Measurements from ENCODE around the gene MEGF11. TPM values are rescaled to one million over a fixed set of nuclear protein-coding genes. Genes with fewer than 3 reads are reported as not detected.

MEGF11 gene
- total RNA-seq, 1 experiment from 2014 or later = 2.3 TPM

DNA sequence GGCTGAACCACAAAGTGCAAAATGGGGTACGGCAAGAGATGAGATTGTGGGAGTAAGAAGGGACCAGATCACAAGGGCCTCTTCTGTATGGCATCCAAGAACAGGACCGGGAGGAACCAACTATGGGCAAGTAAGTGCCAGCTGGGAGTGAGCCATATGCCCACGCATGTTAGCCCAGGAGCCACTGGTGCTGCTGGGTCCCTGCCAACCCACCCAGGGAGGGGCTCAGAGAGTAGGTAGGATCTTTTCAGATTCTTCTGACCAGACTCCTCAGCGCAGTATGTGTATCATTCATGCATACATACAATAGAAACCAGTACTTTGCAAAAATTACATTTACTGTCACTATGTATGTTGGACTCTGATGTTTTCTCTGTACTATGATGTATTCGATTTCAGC lies 330.3 kb downstream of the MEGF11 start:
- BruUV-seq (replicated peaks) = no TSS peak

More for the DNA sequence above, 330.3 kb downstream of the MEGF11 start:
- H3K27me3 ChIP-seq (ENCODE audit: insufficient read depth, low read length) = no peaks in the 10 kb centered on the region
- no peaks in the 10 kb centered on the region for H3K9me3 ChIP-seq (ENCODE audit: control insufficient read depth in 1 of 2, insufficient read depth in 1 of 2, low read depth in 1 of 2, low read length in 2 of 2)
- ChIA-PET POLR2A (no interaction called here), CTCF (no interaction called here), RAD21 (ENCODE audit: low non-redundant PET in 1 of 2, low total read pairs in 2 of 2, uncharacterized antibody in 2 of 2, unreplicated experiment in 2 of 2) (no interaction called here)
- no peaks in the 10 kb centered on the region for H3K4me1 ChIP-seq (ENCODE audit: control insufficient read depth in 1 of 2, insufficient read depth in 2 of 2, low read length in 2 of 2)
- no peaks in the 10 kb centered on the region for H3K9me2 ChIP-seq (ENCODE audit: insufficient read depth)
- H3K9ac ChIP-seq (ENCODE audit: low read length) = no peak overlapping the region
- intact Hi-C loops (cut with micrococcal nuclease) = no loop called here
- ATAC-seq = no peak
- no peaks in the 10 kb centered on the region for H4K20me1 ChIP-seq (ENCODE audit: insufficient read depth)
- no peak overlapping the region for H2AFZ ChIP-seq (ENCODE audit: low read depth, low read length, poor library complexity, severe bottlenecking)
- TF ChIP-seq, protein P1, sequence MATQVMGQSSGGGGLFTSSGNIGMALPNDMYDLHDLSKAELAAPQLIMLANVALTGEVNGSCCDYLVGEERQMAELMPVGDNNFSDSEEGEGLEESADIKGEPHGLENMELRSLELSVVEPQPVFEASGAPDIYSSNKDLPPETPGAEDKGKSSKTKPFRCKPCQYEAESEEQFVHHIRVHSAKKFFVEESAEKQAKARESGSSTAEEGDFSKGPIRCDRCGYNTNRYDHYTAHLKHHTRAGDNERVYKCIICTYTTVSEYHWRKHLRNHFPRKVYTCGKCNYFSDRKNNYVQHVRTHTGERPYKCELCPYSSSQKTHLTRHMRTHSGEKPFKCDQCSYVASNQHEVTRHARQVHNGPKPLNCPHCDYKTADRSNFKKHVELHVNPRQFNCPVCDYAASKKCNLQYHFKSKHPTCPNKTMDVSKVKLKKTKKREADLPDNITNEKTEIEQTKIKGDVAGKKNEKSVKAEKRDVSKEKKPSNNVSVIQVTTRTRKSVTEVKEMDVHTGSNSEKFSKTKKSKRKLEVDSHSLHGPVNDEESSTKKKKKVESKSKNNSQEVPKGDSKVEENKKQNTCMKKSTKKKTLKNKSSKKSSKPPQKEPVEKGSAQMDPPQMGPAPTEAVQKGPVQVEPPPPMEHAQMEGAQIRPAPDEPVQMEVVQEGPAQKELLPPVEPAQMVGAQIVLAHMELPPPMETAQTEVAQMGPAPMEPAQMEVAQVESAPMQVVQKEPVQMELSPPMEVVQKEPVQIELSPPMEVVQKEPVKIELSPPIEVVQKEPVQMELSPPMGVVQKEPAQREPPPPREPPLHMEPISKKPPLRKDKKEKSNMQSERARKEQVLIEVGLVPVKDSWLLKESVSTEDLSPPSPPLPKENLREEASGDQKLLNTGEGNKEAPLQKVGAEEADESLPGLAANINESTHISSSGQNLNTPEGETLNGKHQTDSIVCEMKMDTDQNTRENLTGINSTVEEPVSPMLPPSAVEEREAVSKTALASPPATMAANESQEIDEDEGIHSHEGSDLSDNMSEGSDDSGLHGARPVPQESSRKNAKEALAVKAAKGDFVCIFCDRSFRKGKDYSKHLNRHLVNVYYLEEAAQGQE (IDR thresholded peaks at IDR 0.05; ENCODE audit: low read depth) = no peak
- no peak for TF ChIP-seq CBX3 (IDR thresholded peaks at IDR 0.05; ENCODE audit: low read depth)
- no peak for TF ChIP-seq SP1 (IDR thresholded peaks at IDR 0.05; ENCODE audit: low read depth)
- TF ChIP-seq, protein P2, sequence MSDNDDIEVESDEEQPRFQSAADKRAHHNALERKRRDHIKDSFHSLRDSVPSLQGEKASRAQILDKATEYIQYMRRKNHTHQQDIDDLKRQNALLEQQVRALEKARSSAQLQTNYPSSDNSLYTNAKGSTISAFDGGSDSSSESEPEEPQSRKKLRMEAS (IDR thresholded peaks at IDR 0.05) = no peak
- TF ChIP-seq JUND (IDR thresholded peaks at IDR 0.05) = no peak
- no peak for TF ChIP-seq EGR1 (IDR thresholded peaks at IDR 0.05; ENCODE audit: low read depth)
- TF ChIP-seq, protein P3, sequence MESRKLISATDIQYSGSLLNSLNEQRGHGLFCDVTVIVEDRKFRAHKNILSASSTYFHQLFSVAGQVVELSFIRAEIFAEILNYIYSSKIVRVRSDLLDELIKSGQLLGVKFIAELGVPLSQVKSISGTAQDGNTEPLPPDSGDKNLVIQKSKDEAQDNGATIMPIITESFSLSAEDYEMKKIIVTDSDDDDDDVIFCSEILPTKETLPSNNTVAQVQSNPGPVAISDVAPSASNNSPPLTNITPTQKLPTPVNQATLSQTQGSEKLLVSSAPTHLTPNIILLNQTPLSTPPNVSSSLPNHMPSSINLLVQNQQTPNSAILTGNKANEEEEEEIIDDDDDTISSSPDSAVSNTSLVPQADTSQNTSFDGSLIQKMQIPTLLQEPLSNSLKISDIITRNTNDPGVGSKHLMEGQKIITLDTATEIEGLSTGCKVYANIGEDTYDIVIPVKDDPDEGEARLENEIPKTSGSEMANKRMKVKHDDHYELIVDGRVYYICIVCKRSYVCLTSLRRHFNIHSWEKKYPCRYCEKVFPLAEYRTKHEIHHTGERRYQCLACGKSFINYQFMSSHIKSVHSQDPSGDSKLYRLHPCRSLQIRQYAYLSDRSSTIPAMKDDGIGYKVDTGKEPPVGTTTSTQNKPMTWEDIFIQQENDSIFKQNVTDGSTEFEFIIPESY (IDR thresholded peaks at IDR 0.05; ENCODE audit: extremely low read depth, insufficient replicate concordance, low read length) = no peak
- TF ChIP-seq SRF (IDR thresholded peaks at IDR 0.05; ENCODE audit: low read depth) = no peak
- no peak for TF ChIP-seq EZH2 (IDR thresholded peaks at IDR 0.05)
- no peak for TF ChIP-seq FOSL1 (IDR thresholded peaks at IDR 0.05; ENCODE audit: low read depth)
- no peak for TF ChIP-seq POLR2A (IDR thresholded peaks at IDR 0.05; ENCODE audit: borderline replicate concordance, extremely low read depth, insufficient read depth, insufficient read length)
- TF ChIP-seq, protein P4, sequence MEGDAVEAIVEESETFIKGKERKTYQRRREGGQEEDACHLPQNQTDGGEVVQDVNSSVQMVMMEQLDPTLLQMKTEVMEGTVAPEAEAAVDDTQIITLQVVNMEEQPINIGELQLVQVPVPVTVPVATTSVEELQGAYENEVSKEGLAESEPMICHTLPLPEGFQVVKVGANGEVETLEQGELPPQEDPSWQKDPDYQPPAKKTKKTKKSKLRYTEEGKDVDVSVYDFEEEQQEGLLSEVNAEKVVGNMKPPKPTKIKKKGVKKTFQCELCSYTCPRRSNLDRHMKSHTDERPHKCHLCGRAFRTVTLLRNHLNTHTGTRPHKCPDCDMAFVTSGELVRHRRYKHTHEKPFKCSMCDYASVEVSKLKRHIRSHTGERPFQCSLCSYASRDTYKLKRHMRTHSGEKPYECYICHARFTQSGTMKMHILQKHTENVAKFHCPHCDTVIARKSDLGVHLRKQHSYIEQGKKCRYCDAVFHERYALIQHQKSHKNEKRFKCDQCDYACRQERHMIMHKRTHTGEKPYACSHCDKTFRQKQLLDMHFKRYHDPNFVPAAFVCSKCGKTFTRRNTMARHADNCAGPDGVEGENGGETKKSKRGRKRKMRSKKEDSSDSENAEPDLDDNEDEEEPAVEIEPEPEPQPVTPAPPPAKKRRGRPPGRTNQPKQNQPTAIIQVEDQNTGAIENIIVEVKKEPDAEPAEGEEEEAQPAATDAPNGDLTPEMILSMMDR (IDR thresholded peaks at IDR 0.05 in 2 of 3, conservative IDR thresholded peaks at IDR 0.05 in 1 of 3; ENCODE audit: borderline replicate concordance in 1 of 3, insufficient read depth in 1 of 3, low read depth in 2 of 3, low read length in 2 of 3) = no peak
- no peak for TF ChIP-seq POLR2AphosphoS5 (IDR thresholded peaks at IDR 0.05; ENCODE audit: low read depth, low read length)
- TF ChIP-seq YY1 (IDR thresholded peaks at IDR 0.05; ENCODE audit: extremely low read depth, insufficient replicate concordance, low read depth, low read length) = no peak
- no peaks in the 10 kb centered on the region for H3K79me2 ChIP-seq (ENCODE audit: insufficient read depth, low read length)
- no peak overlapping the region for H3K4me2 ChIP-seq (ENCODE audit: low read length)
- no peak overlapping the region for H3K4me3 ChIP-seq (replicated peaks in 1 of 2; ENCODE audit: low read depth in 1 of 2, low read length in 2 of 2)
- no peaks in the 10 kb centered on the region for H3K36me3 ChIP-seq (ENCODE audit: control insufficient read depth in 1 of 2, insufficient read depth in 2 of 2, low read length in 2 of 2)
- H3K27ac ChIP-seq (ENCODE audit: low read depth, low read length) = no peak overlapping the region
- DNase-seq (ENCODE audit: low read depth, low spot score) = no peak
